Measurements from ENCODE around the gene C9orf72.

The C9orf72 gene

GRCh38 chr9:27499451-27499850, 73.8 kb downstream of the C9orf72 start:
- TF ChIP-seq CTCF (IDR thresholded peaks at IDR 0.05; ENCODE audit: control insufficient read depth, insufficient read depth, low read depth, low read length, missing control alignments) = no peak
- H3K4me3 ChIP-seq (ENCODE audit: control insufficient read depth, low read depth, low read length) = no peak overlapping the region
- no peak for DNase-seq (ENCODE audit: low read depth)

GRCh38 chr9:27497883-27498417, 75.3 kb downstream of the C9orf72 start:
- DNase-seq (ENCODE audit: low read depth) = no peak
- H3K4me3 ChIP-seq (ENCODE audit: control insufficient read depth, low read depth, low read length) = no peak overlapping the region
- no peak for TF ChIP-seq CTCF (IDR thresholded peaks at IDR 0.05; ENCODE audit: control insufficient read depth, insufficient read depth, low read depth, low read length, missing control alignments)
